Liver (tissue), 3 donors: Measurements from ENCODE around the gene GBA2.

Source experiments
- EGR1 ChIP-seq, 2 donors: IDR thresholded peaks; 2 replicates each; pipeline ENCODE4 v1.6.1; 2016 to 2018; ENCODE audit warnings: antibody characterized with exemption in 2 of 2, low read depth in 2 of 2
- FOXA1 ChIP-seq: IDR thresholded peaks from 2 replicates; pipeline ENCODE4 v1.6.1; 2016; ENCODE audit warnings: antibody characterized with exemption
- GABPA ChIP-seq, 2 donors: IDR thresholded peaks in 1 of 2; conservative IDR thresholded peaks in 1 of 2; 2 replicates each; pipeline ENCODE4 v1.6.1; 2016; ENCODE audit warnings: antibody characterized with exemption in 2 of 2, mild to moderate bottlenecking in 1 of 2, moderate library complexity in 1 of 2
- JUND ChIP-seq, 2 donors: IDR thresholded peaks; 2 replicates each; pipeline ENCODE4 v1.6.1; 2016; ENCODE audit warnings: antibody characterized with exemption in 2 of 2
- RAD21 ChIP-seq, 2 donors: IDR thresholded peaks; 2 replicates each; pipeline ENCODE4 v1.6.1; 2016; ENCODE audit warnings: antibody characterized with exemption in 2 of 2, mild to moderate bottlenecking in 2 of 2
- YY1 ChIP-seq: IDR thresholded peaks from 2 replicates; pipeline ENCODE4 v1.6.1; 2016; ENCODE audit warnings: antibody characterized with exemption, mild to moderate bottlenecking
- TF ChIP-seq, protein P1 (sequence below): fragments of 150-350 bp; IDR thresholded peaks from 2 replicates; pipeline ENCODE4 v1.5.1; 2017; ENCODE audit warnings: improper control_type of control experiment, low read depth, low read length; ENCODE audit not compliant: missing input control
- TF ChIP-seq, protein P2 (sequence below): IDR thresholded peaks from 2 replicates; pipeline ENCODE4 v1.6.1; 2016; ENCODE audit warnings: antibody characterized with exemption
- TF ChIP-seq, protein P3 (sequence below): IDR thresholded peaks from 2 replicates; pipeline ENCODE4 v1.6.1; 2016; ENCODE audit warnings: antibody characterized with exemption
- TF ChIP-seq, protein P4 (sequence below): IDR thresholded peaks from 2 replicates; pipeline ENCODE4 v1.6.1; 2016; ENCODE audit warnings: antibody characterized with exemption
- TF ChIP-seq, protein P5 (sequence below): IDR thresholded peaks from 2 replicates; pipeline ENCODE4 v1.6.1; 2016; ENCODE audit warnings: antibody characterized with exemption, mild to moderate bottlenecking
- donor health status: healthy.
- donor health status: healthy.

DNA sequence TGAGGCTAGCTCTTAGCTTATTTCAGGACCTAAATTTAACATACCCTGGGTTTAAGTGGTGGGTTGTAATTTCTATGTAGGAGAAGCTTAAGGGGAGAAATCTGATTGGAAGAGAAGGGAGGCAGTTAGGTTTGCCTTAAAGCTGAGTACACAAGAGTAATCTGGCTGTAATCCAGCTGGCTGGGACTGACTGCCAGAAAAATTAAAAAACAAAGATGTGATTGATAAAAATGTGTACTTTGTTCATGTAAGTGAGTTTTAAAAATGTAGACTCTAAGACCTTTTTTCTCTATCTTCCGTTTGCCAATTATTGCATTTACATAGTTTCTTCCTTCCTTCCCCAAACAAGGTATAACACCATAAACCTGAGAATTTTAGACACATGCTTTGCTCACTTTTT is 22.5 kb upstream of the GBA2 start:
- TF ChIP-seq, protein P1, sequence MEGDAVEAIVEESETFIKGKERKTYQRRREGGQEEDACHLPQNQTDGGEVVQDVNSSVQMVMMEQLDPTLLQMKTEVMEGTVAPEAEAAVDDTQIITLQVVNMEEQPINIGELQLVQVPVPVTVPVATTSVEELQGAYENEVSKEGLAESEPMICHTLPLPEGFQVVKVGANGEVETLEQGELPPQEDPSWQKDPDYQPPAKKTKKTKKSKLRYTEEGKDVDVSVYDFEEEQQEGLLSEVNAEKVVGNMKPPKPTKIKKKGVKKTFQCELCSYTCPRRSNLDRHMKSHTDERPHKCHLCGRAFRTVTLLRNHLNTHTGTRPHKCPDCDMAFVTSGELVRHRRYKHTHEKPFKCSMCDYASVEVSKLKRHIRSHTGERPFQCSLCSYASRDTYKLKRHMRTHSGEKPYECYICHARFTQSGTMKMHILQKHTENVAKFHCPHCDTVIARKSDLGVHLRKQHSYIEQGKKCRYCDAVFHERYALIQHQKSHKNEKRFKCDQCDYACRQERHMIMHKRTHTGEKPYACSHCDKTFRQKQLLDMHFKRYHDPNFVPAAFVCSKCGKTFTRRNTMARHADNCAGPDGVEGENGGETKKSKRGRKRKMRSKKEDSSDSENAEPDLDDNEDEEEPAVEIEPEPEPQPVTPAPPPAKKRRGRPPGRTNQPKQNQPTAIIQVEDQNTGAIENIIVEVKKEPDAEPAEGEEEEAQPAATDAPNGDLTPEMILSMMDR = no peak
- TF ChIP-seq, protein P2, sequence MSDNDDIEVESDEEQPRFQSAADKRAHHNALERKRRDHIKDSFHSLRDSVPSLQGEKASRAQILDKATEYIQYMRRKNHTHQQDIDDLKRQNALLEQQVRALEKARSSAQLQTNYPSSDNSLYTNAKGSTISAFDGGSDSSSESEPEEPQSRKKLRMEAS = no peak
- TF ChIP-seq RAD21 (IDR thresholded peaks at IDR 0.05) (no peak), YY1 (no peak), GABPA (IDR thresholded peaks at IDR 0.05 in 1 of 2, conservative IDR thresholded peaks at IDR 0.05 in 1 of 2) (no peak), JUND (IDR thresholded peaks at IDR 0.05) (no peak), FOXA1 (no peak), EGR1 (IDR thresholded peaks at IDR 0.05; ENCODE audit: low read depth in 2 of 2) (no peak)
- TF ChIP-seq, protein P3, sequence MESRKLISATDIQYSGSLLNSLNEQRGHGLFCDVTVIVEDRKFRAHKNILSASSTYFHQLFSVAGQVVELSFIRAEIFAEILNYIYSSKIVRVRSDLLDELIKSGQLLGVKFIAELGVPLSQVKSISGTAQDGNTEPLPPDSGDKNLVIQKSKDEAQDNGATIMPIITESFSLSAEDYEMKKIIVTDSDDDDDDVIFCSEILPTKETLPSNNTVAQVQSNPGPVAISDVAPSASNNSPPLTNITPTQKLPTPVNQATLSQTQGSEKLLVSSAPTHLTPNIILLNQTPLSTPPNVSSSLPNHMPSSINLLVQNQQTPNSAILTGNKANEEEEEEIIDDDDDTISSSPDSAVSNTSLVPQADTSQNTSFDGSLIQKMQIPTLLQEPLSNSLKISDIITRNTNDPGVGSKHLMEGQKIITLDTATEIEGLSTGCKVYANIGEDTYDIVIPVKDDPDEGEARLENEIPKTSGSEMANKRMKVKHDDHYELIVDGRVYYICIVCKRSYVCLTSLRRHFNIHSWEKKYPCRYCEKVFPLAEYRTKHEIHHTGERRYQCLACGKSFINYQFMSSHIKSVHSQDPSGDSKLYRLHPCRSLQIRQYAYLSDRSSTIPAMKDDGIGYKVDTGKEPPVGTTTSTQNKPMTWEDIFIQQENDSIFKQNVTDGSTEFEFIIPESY = no peak
- TF ChIP-seq, protein P4, sequence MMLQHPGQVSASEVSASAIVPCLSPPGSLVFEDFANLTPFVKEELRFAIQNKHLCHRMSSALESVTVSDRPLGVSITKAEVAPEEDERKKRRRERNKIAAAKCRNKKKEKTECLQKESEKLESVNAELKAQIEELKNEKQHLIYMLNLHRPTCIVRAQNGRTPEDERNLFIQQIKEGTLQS = no peak
- TF ChIP-seq, protein P5, sequence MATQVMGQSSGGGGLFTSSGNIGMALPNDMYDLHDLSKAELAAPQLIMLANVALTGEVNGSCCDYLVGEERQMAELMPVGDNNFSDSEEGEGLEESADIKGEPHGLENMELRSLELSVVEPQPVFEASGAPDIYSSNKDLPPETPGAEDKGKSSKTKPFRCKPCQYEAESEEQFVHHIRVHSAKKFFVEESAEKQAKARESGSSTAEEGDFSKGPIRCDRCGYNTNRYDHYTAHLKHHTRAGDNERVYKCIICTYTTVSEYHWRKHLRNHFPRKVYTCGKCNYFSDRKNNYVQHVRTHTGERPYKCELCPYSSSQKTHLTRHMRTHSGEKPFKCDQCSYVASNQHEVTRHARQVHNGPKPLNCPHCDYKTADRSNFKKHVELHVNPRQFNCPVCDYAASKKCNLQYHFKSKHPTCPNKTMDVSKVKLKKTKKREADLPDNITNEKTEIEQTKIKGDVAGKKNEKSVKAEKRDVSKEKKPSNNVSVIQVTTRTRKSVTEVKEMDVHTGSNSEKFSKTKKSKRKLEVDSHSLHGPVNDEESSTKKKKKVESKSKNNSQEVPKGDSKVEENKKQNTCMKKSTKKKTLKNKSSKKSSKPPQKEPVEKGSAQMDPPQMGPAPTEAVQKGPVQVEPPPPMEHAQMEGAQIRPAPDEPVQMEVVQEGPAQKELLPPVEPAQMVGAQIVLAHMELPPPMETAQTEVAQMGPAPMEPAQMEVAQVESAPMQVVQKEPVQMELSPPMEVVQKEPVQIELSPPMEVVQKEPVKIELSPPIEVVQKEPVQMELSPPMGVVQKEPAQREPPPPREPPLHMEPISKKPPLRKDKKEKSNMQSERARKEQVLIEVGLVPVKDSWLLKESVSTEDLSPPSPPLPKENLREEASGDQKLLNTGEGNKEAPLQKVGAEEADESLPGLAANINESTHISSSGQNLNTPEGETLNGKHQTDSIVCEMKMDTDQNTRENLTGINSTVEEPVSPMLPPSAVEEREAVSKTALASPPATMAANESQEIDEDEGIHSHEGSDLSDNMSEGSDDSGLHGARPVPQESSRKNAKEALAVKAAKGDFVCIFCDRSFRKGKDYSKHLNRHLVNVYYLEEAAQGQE = no peak
